Progenitor cell of endocrine pancreas (in vitro differentiated cells): ENCODE data around the gene RBM26. TPM values are rescaled to one million over a fixed set of nuclear protein-coding genes. Genes with fewer than 3 reads are reported as not detected.

Experiments used
- DNase-seq: peaks from one replicate; pipeline ENCODE4 v3.0.0; 2021; ENCODE audit warnings: low spot score; ENCODE audit not compliant: unreplicated experiment
- H3K27ac Mint-ChIP-seq: 2 replicates; pipeline ENCODE4 v1.8.0; 2021; ENCODE audit warnings: mild to moderate bottlenecking, moderate library complexity, mixed read lengths
- H3K27me3 Mint-ChIP-seq: 2 replicates; pipeline ENCODE4 v1.8.0; 2021; ENCODE audit warnings: mixed read lengths
- H3K36me3 Mint-ChIP-seq: 2 replicates; pipeline ENCODE4 v1.8.0; 2022; ENCODE audit warnings: mixed read lengths; ENCODE audit not compliant: insufficient read depth
- H3K4me1 Mint-ChIP-seq: 2 replicates; pipeline ENCODE4 v1.8.0; 2021; ENCODE audit warnings: low read depth, mixed read lengths
- H3K4me3 Mint-ChIP-seq: 2 replicates; pipeline ENCODE4 v1.8.0; 2021; ENCODE audit warnings: low read depth, mild to moderate bottlenecking, moderate library complexity, mixed read lengths
- H3K9me3 Mint-ChIP-seq: 2 replicates; pipeline ENCODE4 v1.8.0; 2021; ENCODE audit warnings: low read depth, mixed read lengths
- CTCF ChIP-seq: fragments of 200-600 bp; sonication (generic); IDR thresholded peaks from one replicate; pipeline ENCODE4 v1.5.0; 2021; ENCODE audit warnings: antibody characterized with exemption, mild to moderate bottlenecking; ENCODE audit not compliant: unreplicated experiment
- total RNA-seq: library from RNA; stranded (reverse); gene quantifications from 2 replicates; pipeline ENCODE4 v1.2.1, GENCODE V29; 2021

The RBM26 gene
- total RNA-seq, 1 donor from 2014 or later = 81.2 TPM

- Mint-ChIP-seq H3K27me3 (peaks cover 12% of the 10 kb centered on the region), H3K4me1 (peaks cover 9% of the 10 kb centered on the region), H3K36me3 (no peaks in the 10 kb centered on the region), H3K9me3 (no peaks in the 10 kb centered on the region), H3K4me3 (no peak overlapping the region), H3K27ac (no peak overlapping the region)
- no peak for TF ChIP-seq CTCF
- DNase-seq = no peak
Measured at GRCh38 chr13:79442706-79443105, 36.7 kb upstream of the RBM26 start.

- Mint-ChIP-seq H3K27me3 (peaks cover 7% of the 10 kb centered on the region), H3K36me3 (no peaks in the 10 kb centered on the region), H3K27ac (no peak overlapping the region), H3K9me3 (no peaks in the 10 kb centered on the region), H3K4me1 (peaks cover 9% of the 10 kb centered on the region), H3K4me3 (no peak overlapping the region)
- no peak for TF ChIP-seq CTCF
- DNase-seq = no peak
Measured at GRCh38 chr13:79442221-79442620, 36.2 kb upstream of the RBM26 start.

- Mint-ChIP-seq H3K4me1 (peaks cover 9% of the 10 kb centered on the region), H3K27ac (no peak overlapping the region), H3K27me3 (no peaks in the 10 kb centered on the region), H3K36me3 (no peaks in the 10 kb centered on the region), H3K4me3 (no peak overlapping the region), H3K9me3 (no peaks in the 10 kb centered on the region)
- no peak for TF ChIP-seq CTCF
- DNase-seq = no peak
Measured at GRCh38 chr13:79440958-79441528, 35.0 kb upstream of the RBM26 start.

GRCh38 chr13:79439275-79439674 lies 33.2 kb upstream of the RBM26 start:
- H3K4me1 Mint-ChIP-seq = peaks cover 15% of the 10 kb centered on the region
- H3K27ac Mint-ChIP-seq = no peak overlapping the region
- no peaks in the 10 kb centered on the region for H3K36me3 Mint-ChIP-seq
- no peaks in the 10 kb centered on the region for H3K9me3 Mint-ChIP-seq
- no peak overlapping the region for H3K4me3 Mint-ChIP-seq
- H3K27me3 Mint-ChIP-seq = no peaks in the 10 kb centered on the region
- TF ChIP-seq CTCF = no peak
- no peak for DNase-seq

- Mint-ChIP-seq H3K9me3 (peaks cover 2% of the 10 kb centered on the region), H3K27me3 (no peaks in the 10 kb centered on the region), H3K4me1 (peaks cover 6% of the 10 kb centered on the region), H3K4me3 (no peak overlapping the region), H3K27ac (no peak overlapping the region), H3K36me3 (no peaks in the 10 kb centered on the region)
- no peak for DNase-seq
- TF ChIP-seq CTCF = no peak
Measured at GRCh38 chr13:79435561-79435990, 29.5 kb upstream of the RBM26 start.
